COLO668 (cell line): ENCODE results near the gene C1GALT1C1L.
"Not testable (repeated sequence)": the region's sequence is repeated elsewhere in the genome, so short reads cannot be mapped to it uniquely, and the experiment has no call there.

Source experiments
- DNase-seq: peaks from one replicate; lab custom pipeline; 2025; ENCODE audit not compliant: unreplicated experiment; lab: John Stamatoyannopoulos, UW

The C1GALT1C1L gene

GRCh38 chr2:43657241-43657640 is 19.0 kb downstream of the C1GALT1C1L start:
- DNase-seq: no peak

DNA sequence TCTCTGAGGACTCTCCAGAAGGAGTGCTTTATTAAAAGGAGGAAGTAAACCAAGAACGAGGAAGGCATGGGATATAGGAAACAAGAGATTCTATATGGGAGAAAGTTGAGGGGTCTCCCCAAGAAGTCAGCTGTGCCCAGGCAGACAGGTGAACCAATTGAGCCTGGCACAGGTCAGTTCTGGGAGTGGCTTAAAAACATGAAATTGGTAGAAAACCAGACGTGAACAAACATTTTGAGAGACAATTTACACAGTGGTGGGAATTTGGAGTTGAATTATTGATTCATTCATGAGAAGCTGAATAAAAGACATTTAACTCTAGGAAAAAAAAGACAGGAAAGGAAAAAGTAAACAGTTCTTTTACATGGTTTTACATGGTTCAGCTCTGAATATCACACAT is 22.7 kb downstream of the C1GALT1C1L start:
- DNase-seq: no peak

GRCh38 chr2:43648994-43649701 is 27.1 kb downstream of the C1GALT1C1L start:
- DNase-seq: no peak

GRCh38 chr2:43643680-43644079 is 32.5 kb downstream of the C1GALT1C1L start:
- DNase-seq: no peak

DNA sequence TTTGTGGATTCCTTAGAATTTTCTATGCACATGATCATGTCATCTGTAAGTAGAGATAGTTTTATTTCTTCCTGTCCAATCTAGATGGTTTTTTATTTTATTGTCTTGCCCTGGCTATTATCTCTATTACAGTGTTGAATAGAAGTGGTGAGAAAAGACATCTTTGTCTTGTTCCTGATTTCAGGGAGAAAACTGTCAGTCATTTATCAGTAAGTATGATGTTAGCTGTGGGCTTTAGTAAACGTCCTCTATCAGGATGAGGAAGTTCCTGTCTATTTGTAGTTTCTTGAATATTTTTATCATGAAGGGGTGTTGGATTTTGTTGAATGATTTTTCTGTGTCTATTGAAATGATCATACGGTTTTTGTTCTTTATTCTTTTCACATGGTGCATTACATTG is 33.9 kb downstream of the C1GALT1C1L start:
- DNase-seq: no peak

DNA sequence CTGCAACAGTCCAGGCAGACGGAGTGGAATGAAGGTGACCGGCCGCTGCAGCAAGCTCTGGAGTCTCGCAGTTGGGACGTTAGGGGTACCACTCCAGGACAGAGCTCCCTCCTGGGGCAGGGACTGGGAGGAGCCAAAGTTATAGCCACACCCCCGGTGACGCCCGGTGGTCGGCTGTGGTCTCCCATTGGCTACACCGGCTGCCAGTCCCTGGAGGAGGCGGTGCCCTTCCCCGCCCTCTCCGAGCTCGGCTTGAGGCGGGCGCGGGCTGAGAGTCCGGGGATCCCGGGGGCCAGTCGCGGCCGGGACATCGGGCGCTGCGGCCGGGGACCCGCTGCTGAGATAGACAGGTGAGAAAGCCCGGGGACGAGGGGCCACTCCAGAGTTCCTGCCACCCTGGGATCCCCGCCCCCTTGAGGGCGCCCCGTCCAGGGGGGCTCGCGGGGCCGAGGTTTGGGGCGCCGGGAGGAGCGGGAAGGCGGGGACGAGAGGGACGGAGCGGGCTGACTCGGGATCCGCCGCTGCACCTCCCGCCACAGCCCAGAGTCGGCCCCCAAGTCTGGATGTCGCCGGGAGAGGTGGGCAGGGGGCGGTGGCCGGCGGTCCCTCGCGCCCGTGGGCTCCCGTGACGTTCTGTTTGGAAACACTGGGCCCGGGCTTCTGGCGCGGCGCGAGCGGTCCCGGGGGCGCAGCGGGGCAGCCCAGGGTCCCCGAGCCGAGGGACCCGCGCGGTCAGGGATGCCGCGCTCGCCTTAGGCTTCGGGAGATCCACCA is 39.0 kb downstream of the C1GALT1C1L start, which contains the start of gene PLEKHH2:
Gene PLEKHH2 (plus strand): TSS at position 231 of the 774 bp plus-strand sequence. CDS start 7,414 bp downstream, outside the sequence.
- peak; percentile 90 for DNase-seq

- DNase-seq: no peak
Observed at GRCh38 chr2:43636621-43637020, 39.6 kb downstream of the C1GALT1C1L start.

GRCh38 chr2:43636153-43636552 is 40.1 kb downstream of the C1GALT1C1L start:
- DNase-seq: not testable (repeated sequence)

DNA sequence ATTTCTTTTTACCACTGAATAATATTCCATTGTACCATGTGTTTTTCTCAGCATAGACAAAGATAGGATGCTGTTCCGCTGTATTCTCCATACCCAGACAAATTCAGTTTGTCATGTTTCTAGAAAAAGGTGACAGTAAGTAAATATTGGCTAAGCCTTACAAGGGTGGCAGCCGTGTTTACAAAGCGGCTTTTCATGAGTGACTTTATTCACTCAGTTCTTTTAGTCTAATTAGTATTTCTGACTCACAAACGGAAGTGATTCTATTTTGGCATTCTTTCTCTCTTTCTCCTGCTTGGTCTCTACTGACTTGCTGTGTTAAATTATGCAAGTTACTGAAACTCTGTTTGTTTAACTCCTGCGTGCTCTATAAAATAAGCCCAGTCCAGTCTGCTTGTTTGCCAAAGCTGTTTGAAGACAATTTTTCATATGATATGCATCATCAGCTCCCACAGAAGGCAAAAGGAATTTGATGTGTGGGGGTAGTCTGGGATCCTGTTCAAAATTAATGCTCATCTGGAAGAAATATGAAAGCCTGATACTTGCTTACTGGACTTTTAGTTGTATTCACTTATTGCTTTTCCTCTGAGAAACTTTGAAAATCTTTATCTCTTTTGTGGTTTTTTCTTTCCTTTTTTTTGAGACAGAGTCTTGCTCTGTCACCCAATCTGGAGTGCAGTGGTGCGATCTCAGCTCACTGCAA is 41.5 kb downstream of the C1GALT1C1L start:
- peak; percentile 59 for DNase-seq

- DNase-seq: no peak
Observed at GRCh38 chr2:43631618-43632317, 44.5 kb downstream of the C1GALT1C1L start.
